ENCODE data around the gene ZMIZ1. TPM values are rescaled to one million over a fixed set of nuclear protein-coding genes. Genes with fewer than 3 reads are reported as not detected.
A peak's percentile ranks its signal among the peaks of the same experiment; 100 is the strongest.

ZMIZ1 gene
- polyA plus RNA-seq, 3 donors = 3.3 to 64.6 (median 8.9) TPM

DNA sequence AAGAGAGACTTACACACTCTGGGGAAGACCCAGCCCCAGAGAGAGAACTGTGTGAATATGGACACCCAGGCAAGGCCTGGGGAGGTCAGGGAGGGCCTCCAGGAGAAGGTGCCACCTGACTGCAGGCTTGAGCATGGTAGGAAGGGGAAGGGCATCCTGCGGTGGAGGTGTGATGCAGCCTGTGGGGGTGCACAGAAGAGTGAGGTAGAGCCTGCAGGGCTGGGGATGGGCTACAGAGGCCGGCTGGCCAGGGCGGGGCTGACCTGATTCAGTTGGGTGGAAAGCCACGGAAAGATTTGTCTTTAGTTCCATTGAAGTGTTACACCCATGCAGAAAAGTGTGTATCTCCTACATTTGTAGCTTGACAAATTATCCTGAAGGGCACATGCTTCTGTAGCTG, 47.6 kb downstream of the ZMIZ1 start:
- Histone ChIP-seq H3K9ac (ENCODE audit: insufficient read depth, low read length, poor library complexity, severe bottlenecking) (no peak overlapping the region), H4K20me1 (ENCODE audit: insufficient read depth, low read length) (peaks cover 100% of the 10 kb centered on the region), H3K79me2 (ENCODE audit: insufficient read depth, low read length) (peaks cover 72% of the 10 kb centered on the region), H3K4me3 (replicated peaks in 1 of 3; ENCODE audit: low read depth in 2 of 3, low read length in 3 of 3) (no peak overlapping the region), H3K4me1 (ENCODE audit: control insufficient read depth in 1 of 2, insufficient read depth in 2 of 2, low read length in 2 of 2) (peaks cover 15 to 18% of the 10 kb centered on the region in 2 donors), H3K27ac (ENCODE audit: low read depth in 1 of 2, low read length in 2 of 2) (peak overlapping the region in 1 of 2 donors; percentile 9), H3K4me2 (replicated peaks; ENCODE audit: extremely low read depth, low read length, poor library complexity, severe bottlenecking) (no peak overlapping the region), H3K27me3 (ENCODE audit: control insufficient read depth in 2 of 2, insufficient read depth in 2 of 2, low read length in 2 of 2) (no peaks in the 10 kb centered on the region), H3K36me3 (replicated peaks in 1 of 2; ENCODE audit: control insufficient read depth in 1 of 2, insufficient read depth in 2 of 2, low read length in 2 of 2) (peaks cover 22 to 43% of the 10 kb centered on the region in 2 donors), H2AFZ (ENCODE audit: insufficient read depth, low read depth, low read length, poor library complexity, severe bottlenecking) (no peak overlapping the region), H3K9me3 (replicated peaks in 1 of 2; ENCODE audit: control insufficient read depth in 1 of 2, insufficient read depth in 1 of 2, low read length in 2 of 2) (no peaks in the 10 kb centered on the region)
- Mint-ChIP-seq H3K36me3 (peaks cover 54 to 55% of the 10 kb centered on the region in 2 donors), H3K4me3 (no peak overlapping the region), H3K27me3 (ENCODE audit: low read depth in 3 of 3) (no peaks in the 10 kb centered on the region), H3K9me3 (no peaks in the 10 kb centered on the region), H3K27ac (peak overlapping the region in 6 of 7 donors; percentile 5 to 77 (median 72)), H3K4me1 (peaks cover 44% of the 10 kb centered on the region)
- DNase-seq = no peak
- WGBS (ENCODE audit: insufficient coverage) = 69% methylated on average over 4 of the region's 4 CpGs
- TF ChIP-seq, protein P1, sequence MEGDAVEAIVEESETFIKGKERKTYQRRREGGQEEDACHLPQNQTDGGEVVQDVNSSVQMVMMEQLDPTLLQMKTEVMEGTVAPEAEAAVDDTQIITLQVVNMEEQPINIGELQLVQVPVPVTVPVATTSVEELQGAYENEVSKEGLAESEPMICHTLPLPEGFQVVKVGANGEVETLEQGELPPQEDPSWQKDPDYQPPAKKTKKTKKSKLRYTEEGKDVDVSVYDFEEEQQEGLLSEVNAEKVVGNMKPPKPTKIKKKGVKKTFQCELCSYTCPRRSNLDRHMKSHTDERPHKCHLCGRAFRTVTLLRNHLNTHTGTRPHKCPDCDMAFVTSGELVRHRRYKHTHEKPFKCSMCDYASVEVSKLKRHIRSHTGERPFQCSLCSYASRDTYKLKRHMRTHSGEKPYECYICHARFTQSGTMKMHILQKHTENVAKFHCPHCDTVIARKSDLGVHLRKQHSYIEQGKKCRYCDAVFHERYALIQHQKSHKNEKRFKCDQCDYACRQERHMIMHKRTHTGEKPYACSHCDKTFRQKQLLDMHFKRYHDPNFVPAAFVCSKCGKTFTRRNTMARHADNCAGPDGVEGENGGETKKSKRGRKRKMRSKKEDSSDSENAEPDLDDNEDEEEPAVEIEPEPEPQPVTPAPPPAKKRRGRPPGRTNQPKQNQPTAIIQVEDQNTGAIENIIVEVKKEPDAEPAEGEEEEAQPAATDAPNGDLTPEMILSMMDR (IDR thresholded peaks at IDR 0.05) = no peak
- intact Hi-C loops (cut with micrococcal nuclease) = no loop called here

DNA sequence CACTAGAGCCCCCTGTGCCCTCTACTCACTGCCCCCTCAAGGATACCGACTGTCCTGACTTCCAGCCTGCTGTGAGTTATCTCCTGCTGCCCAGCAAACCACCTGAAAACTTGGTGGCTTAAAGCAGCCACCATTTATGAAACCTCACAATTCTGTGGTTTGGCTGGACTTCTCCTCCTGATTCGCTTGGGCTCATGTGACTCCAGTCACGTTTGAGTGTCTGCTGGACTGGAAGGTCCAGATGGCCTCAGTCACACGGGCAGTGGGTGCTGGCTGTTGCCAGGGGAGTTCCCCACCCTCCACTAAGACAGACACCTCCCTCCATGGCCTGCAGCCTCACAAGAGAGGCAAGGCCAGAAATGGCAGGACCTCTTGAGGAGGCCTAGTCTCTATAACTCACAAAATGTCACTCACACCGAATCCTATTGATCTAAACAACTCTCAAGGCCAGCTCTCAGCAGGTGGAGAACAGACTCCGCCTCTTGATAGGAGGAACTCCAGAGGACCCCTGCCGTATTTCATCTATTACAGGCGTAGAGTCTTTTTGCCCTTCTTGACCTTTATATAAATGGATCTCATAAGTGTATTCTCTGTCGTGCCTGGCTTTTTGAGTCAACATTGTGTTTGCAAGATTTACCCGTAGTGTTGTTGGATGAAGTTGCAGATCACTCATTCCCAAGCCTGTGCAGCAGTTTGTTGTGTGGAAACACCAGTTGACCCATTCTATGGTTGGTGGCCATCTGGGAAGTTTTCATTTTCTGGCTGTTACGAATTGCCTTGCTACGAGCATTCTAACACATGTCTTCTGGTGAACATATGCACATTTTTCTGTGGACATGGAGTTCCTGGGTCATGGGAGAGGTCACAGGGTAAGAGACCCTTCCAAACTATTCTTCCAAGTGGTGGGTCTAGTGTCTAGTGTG, 48.3 kb downstream of the ZMIZ1 start:
- Histone ChIP-seq H3K4me1 (ENCODE audit: control insufficient read depth in 1 of 2, insufficient read depth in 2 of 2, low read length in 2 of 2) (peaks cover 15 to 18% of the 10 kb centered on the region in 2 donors), H3K27ac (ENCODE audit: low read depth in 1 of 2, low read length in 2 of 2) (peak overlapping the region in 1 of 2 donors; percentile 9), H3K9me3 (replicated peaks in 1 of 2; ENCODE audit: control insufficient read depth in 1 of 2, insufficient read depth in 1 of 2, low read length in 2 of 2) (no peaks in the 10 kb centered on the region), H3K9ac (ENCODE audit: insufficient read depth, low read length, poor library complexity, severe bottlenecking) (no peak overlapping the region), H2AFZ (ENCODE audit: insufficient read depth, low read depth, low read length, poor library complexity, severe bottlenecking) (no peak overlapping the region), H4K20me1 (ENCODE audit: insufficient read depth, low read length) (peaks cover 100% of the 10 kb centered on the region), H3K27me3 (ENCODE audit: control insufficient read depth in 2 of 2, insufficient read depth in 2 of 2, low read length in 2 of 2) (no peaks in the 10 kb centered on the region), H3K4me2 (replicated peaks; ENCODE audit: extremely low read depth, low read length, poor library complexity, severe bottlenecking) (no peak overlapping the region), H3K79me2 (ENCODE audit: insufficient read depth, low read length) (peaks cover 65% of the 10 kb centered on the region), H3K4me3 (replicated peaks in 1 of 3; ENCODE audit: low read depth in 2 of 3, low read length in 3 of 3) (no peak overlapping the region), H3K36me3 (replicated peaks in 1 of 2; ENCODE audit: control insufficient read depth in 1 of 2, insufficient read depth in 2 of 2, low read length in 2 of 2) (peaks cover 29 to 44% of the 10 kb centered on the region in 2 donors)
- Mint-ChIP-seq H3K9me3 (no peaks in the 10 kb centered on the region), H3K4me3 (no peak overlapping the region), H3K36me3 (peaks cover 53 to 54% of the 10 kb centered on the region in 2 donors), H3K27ac (peak overlapping the region in 6 of 7 donors; percentile 6 to 77 (median 66)), H3K27me3 (ENCODE audit: low read depth in 3 of 3) (no peaks in the 10 kb centered on the region), H3K4me1 (peaks cover 43% of the 10 kb centered on the region)
- peak; percentile 18 to 74 (median 36) for DNase-seq
- TF ChIP-seq, protein P1 (IDR thresholded peaks at IDR 0.05) = no peak
- WGBS (ENCODE audit: insufficient coverage) = 47% methylated on average over 6 of the region's 12 CpGs
- intact Hi-C loops (cut with micrococcal nuclease) = no loop called here
